ENCODE measurements around the gene PLOD3.

PLOD3 gene

GRCh38 chr7:101172005-101172853 lies 45.2 kb downstream of the PLOD3 start:
- Histone ChIP-seq H3F3A (ENCODE audit: insufficient read depth) (no peaks in the 10 kb centered on the region), H3K4me3 (ENCODE audit: insufficient read depth, low read length, poor library complexity, severe bottlenecking) (no peak overlapping the region), H3K27ac (ENCODE audit: low read depth, low read length) (no peak overlapping the region), H4K20me1 (ENCODE audit: low read depth, low read length) (no peaks in the 10 kb centered on the region), H3K9me2 (replicated peaks; ENCODE audit: insufficient read depth, low read length) (no peaks in the 10 kb centered on the region), H3K9me3 (ENCODE audit: insufficient read depth, low read length) (no peaks in the 10 kb centered on the region), H3K27me3 (ENCODE audit: low read length) (no peaks in the 10 kb centered on the region), H3K9ac (ENCODE audit: low read length) (no peak overlapping the region), H3K36me3 (ENCODE audit: low read length) (no peaks in the 10 kb centered on the region), H3K79me2 (ENCODE audit: insufficient read depth, low read length) (no peaks in the 10 kb centered on the region), H3K4me2 (ENCODE audit: low read depth, low read length, poor library complexity, severe bottlenecking) (no peak overlapping the region), H2AFZ (ENCODE audit: low read depth, low read length, severe bottlenecking) (no peak overlapping the region)
- TF ChIP-seq EZH2phosphoT487 (conservative IDR thresholded peaks at IDR 0.05; ENCODE audit: low read length) (no peak), CTCF (IDR thresholded peaks at IDR 0.05; ENCODE audit: insufficient read depth, low read length, poor library complexity, severe bottlenecking) (no peak)

GRCh38 chr7:101171442-101171837 lies 45.9 kb downstream of the PLOD3 start:
- Histone ChIP-seq H2AFZ (ENCODE audit: low read depth, low read length, severe bottlenecking) (no peak overlapping the region), H3K9me2 (replicated peaks; ENCODE audit: insufficient read depth, low read length) (no peaks in the 10 kb centered on the region), H3K4me2 (ENCODE audit: low read depth, low read length, poor library complexity, severe bottlenecking) (no peak overlapping the region), H3F3A (ENCODE audit: insufficient read depth) (no peaks in the 10 kb centered on the region), H3K9ac (ENCODE audit: low read length) (no peak overlapping the region), H3K79me2 (ENCODE audit: insufficient read depth, low read length) (no peaks in the 10 kb centered on the region), H3K36me3 (ENCODE audit: low read length) (no peaks in the 10 kb centered on the region), H3K9me3 (ENCODE audit: insufficient read depth, low read length) (no peaks in the 10 kb centered on the region), H3K4me3 (ENCODE audit: insufficient read depth, low read length, poor library complexity, severe bottlenecking) (no peak overlapping the region), H3K27ac (ENCODE audit: low read depth, low read length) (no peak overlapping the region), H3K27me3 (ENCODE audit: low read length) (no peaks in the 10 kb centered on the region), H4K20me1 (ENCODE audit: low read depth, low read length) (no peaks in the 10 kb centered on the region)
- TF ChIP-seq CTCF (IDR thresholded peaks at IDR 0.05; ENCODE audit: insufficient read depth, low read length, poor library complexity, severe bottlenecking) (no peak), EZH2phosphoT487 (conservative IDR thresholded peaks at IDR 0.05; ENCODE audit: low read length) (no peak)

GRCh38 chr7:101170617-101171441 lies 46.6 kb downstream of the PLOD3 start:
- H2AFZ ChIP-seq (ENCODE audit: low read depth, low read length, severe bottlenecking), result no peak overlapping the region
- no peaks in the 10 kb centered on the region for H4K20me1 ChIP-seq (ENCODE audit: low read depth, low read length)
- H3K9me2 ChIP-seq (replicated peaks; ENCODE audit: insufficient read depth, low read length), result no peaks in the 10 kb centered on the region
- H3K4me3 ChIP-seq (ENCODE audit: insufficient read depth, low read length, poor library complexity, severe bottlenecking), result no peak overlapping the region
- no peak overlapping the region for H3K4me2 ChIP-seq (ENCODE audit: low read depth, low read length, poor library complexity, severe bottlenecking)
- no peaks in the 10 kb centered on the region for H3K36me3 ChIP-seq (ENCODE audit: low read length)
- H3K27me3 ChIP-seq (ENCODE audit: low read length), result no peaks in the 10 kb centered on the region
- H3K9me3 ChIP-seq (ENCODE audit: insufficient read depth, low read length), result no peaks in the 10 kb centered on the region
- no peak overlapping the region for H3K27ac ChIP-seq (ENCODE audit: low read depth, low read length)
- no peak overlapping the region for H3K9ac ChIP-seq (ENCODE audit: low read length)
- no peaks in the 10 kb centered on the region for H3K79me2 ChIP-seq (ENCODE audit: insufficient read depth, low read length)
- TF ChIP-seq EZH2phosphoT487 (conservative IDR thresholded peaks at IDR 0.05; ENCODE audit: low read length) (no peak), CTCF (IDR thresholded peaks at IDR 0.05; ENCODE audit: insufficient read depth, low read length, poor library complexity, severe bottlenecking) (no peak)
- H3F3A ChIP-seq (ENCODE audit: insufficient read depth), result no peaks in the 10 kb centered on the region

All from SU-DHL-6 (cell line).